H1 (cell line): ENCODE results near the gene MXRA8. TPM values are rescaled to one million over a fixed set of nuclear protein-coding genes. Genes with fewer than 3 reads are reported as not detected.

ENCODE experiments used
- CTCF ChIA-PET: fragments of 300-600 bp; sonication (Branson Sonifier 250); formaldehyde crosslinking; loops from one replicate; lab custom pipeline; 2021; ENCODE audit not compliant: partially characterized antibody; lab: Charles Lee
- POLR2A ChIA-PET: fragments of 300-600 bp; sonication (Branson Sonifier 250); formaldehyde crosslinking; loops from one replicate; lab custom pipeline; 2021; ENCODE audit warnings: inconsistent platforms; ENCODE audit not compliant: partially characterized antibody; lab: Charles Lee
- DNase-seq, 2 experiments: peaks; one replicate each; pipeline versions ENCODE4 v3.0.0 to v3.0.0-alpha.2; 2010 to 2022; ENCODE audit warnings: low spot score in 2 of 2, low read depth in 1 of 2, mixed read lengths in 1 of 2
- FAIRE-seq: peaks from 2 replicates; lab custom pipeline; 2011; peaks lifted over from hg19 to GRCh38; lab: Jason Lieb, UNC
- H2AFZ ChIP-seq: 2 replicates; pipeline ENCODE4 v1.8.1; 2012; ENCODE audit warnings: low read length, inconsistent platforms
- H2AK5ac ChIP-seq: 2 replicates; pipeline ENCODE4 v1.6.1; 2013; ENCODE audit warnings: low read depth, low read length
- H2BK120ac ChIP-seq: replicated peaks from 2 replicates; pipeline ENCODE3; 2013; ENCODE audit warnings: low read depth, low read length, inconsistent platforms
- H2BK12ac ChIP-seq: 2 replicates; pipeline ENCODE4 v1.6.1; 2013; ENCODE audit warnings: low read depth, low read length
- H2BK15ac ChIP-seq: 2 replicates; pipeline ENCODE4 v1.6.1; 2013; ENCODE audit warnings: low read length
- H2BK20ac ChIP-seq: 2 replicates; pipeline ENCODE4 v1.6.1; 2013; ENCODE audit warnings: low read length
- H2BK5ac ChIP-seq: 2 replicates; pipeline ENCODE4 v1.6.1; 2013; ENCODE audit warnings: low read depth, low read length
- H3K14ac ChIP-seq: 2 replicates; pipeline ENCODE4 v1.6.1; 2013; ENCODE audit warnings: inconsistent platforms; ENCODE audit not compliant: insufficient read length
- H3K18ac ChIP-seq: 2 replicates; pipeline ENCODE4 v1.6.1; 2013; ENCODE audit warnings: low read length; ENCODE audit errors: extremely low read depth
- H3K23ac ChIP-seq: 2 replicates; pipeline ENCODE4 v1.6.1; 2013; ENCODE audit warnings: inconsistent platforms; ENCODE audit not compliant: insufficient read length
- H3K23me2 ChIP-seq: 2 replicates; pipeline ENCODE4 v1.6.1; 2013; ENCODE audit warnings: low read depth, low read length
- H3K27ac ChIP-seq: 2 replicates; pipeline ENCODE4 v1.6.1; 2011; ENCODE audit warnings: low read depth, low read length, inconsistent platforms
- H3K27me3 ChIP-seq, 4 experiments: replicated peaks in 1 of 4; 1 replicate in 1 of 4; 2 replicates in 3 of 4; pipeline versions ENCODE4 v1.6.1 to v1.8.1; 2011 to 2013; ENCODE audit warnings: low read length in 3 of 4, mild to moderate bottlenecking in 3 of 4, inconsistent platforms in 2 of 4, mixed read lengths in 2 of 4, moderate library complexity in 1 of 4; ENCODE audit not compliant: control insufficient read depth in 3 of 4, insufficient read depth in 3 of 4; ENCODE audit errors: extremely low read depth in 1 of 4
- H3K36me3 ChIP-seq, 4 experiments: 2 replicates each; pipeline versions ENCODE4 v1.6.1 to v1.8.1; 2011 to 2013; ENCODE audit warnings: mild to moderate bottlenecking in 4 of 4, low read length in 3 of 4, moderate library complexity in 2 of 4, control low read depth in 1 of 4, inconsistent platforms in 1 of 4; ENCODE audit not compliant: insufficient read depth in 4 of 4, control insufficient read depth in 2 of 4
- H3K4ac ChIP-seq: replicated peaks from 2 replicates; pipeline ENCODE3; 2013; ENCODE audit warnings: low read length, low read depth, mixed read lengths, inconsistent platforms; ENCODE audit not compliant: insufficient read length
- H3K4me1 ChIP-seq, 4 experiments: replicated peaks in 1 of 4; 1 replicate in 1 of 4; 2 replicates in 3 of 4; pipeline versions ENCODE4 v1.6.1 to v1.8.1; 2011 to 2013; ENCODE audit warnings: low read length in 3 of 4, inconsistent platforms in 2 of 4, mixed read lengths in 1 of 4; ENCODE audit not compliant: insufficient read depth in 4 of 4, control insufficient read depth in 3 of 4
- H3K4me2 ChIP-seq, 2 experiments: 2 replicates each; pipeline versions ENCODE4 v1.6.1 to v1.8.1; 2011 to 2013; ENCODE audit warnings: low read depth in 2 of 2, low read length in 2 of 2, control low read depth in 1 of 2, inconsistent platforms in 1 of 2, mild to moderate bottlenecking in 1 of 2; ENCODE audit not compliant: insufficient read depth in 1 of 2
- H3K4me3 ChIP-seq, 4 experiments: fragments of 200-600, 300-600 bp in 1 of 4; sonication (generic), shearing (Covaris generic), sonication (Bioruptor Twin) in 1 of 4; 2 replicates each; pipeline versions ENCODE4 v1.5.1 to v1.8.1; 2011 to 2016; ENCODE audit warnings: low read length in 4 of 4, low read depth in 3 of 4, control low read depth in 2 of 4, inconsistent platforms in 2 of 4, mild to moderate bottlenecking in 2 of 4, mixed read lengths in 1 of 4, moderate library complexity in 1 of 4; ENCODE audit not compliant: insufficient read depth in 2 of 4; ENCODE audit errors: extremely low read depth in 1 of 4
- H3K56ac ChIP-seq: replicated peaks from 2 replicates; pipeline ENCODE3; 2013; ENCODE audit warnings: low read depth, mild to moderate bottlenecking, mixed read lengths, low read length, inconsistent platforms; ENCODE audit not compliant: insufficient read length
- H3K79me1 ChIP-seq: 2 replicates; pipeline ENCODE4 v1.6.1; 2013; ENCODE audit warnings: low read depth, low read length, control low read depth
- H3K79me2 ChIP-seq, 2 experiments: 2 replicates each; pipeline versions ENCODE4 v1.6.1 to v1.8.1; 2012 to 2013; ENCODE audit warnings: low read length in 2 of 2, mild to moderate bottlenecking in 2 of 2, inconsistent platforms in 1 of 2; ENCODE audit not compliant: insufficient read depth in 2 of 2, control insufficient read depth in 1 of 2
- H3K9ac ChIP-seq, 4 experiments: replicated peaks in 1 of 4; 1 replicate in 1 of 4; 2 replicates in 3 of 4; pipeline versions ENCODE4 v1.6.1 to v1.8.1; 2011 to 2013; ENCODE audit warnings: low read depth in 3 of 4, low read length in 3 of 4, control low read depth in 2 of 4, mild to moderate bottlenecking in 2 of 4, moderate library complexity in 2 of 4, inconsistent platforms in 1 of 4; ENCODE audit errors: extremely low read depth in 1 of 4
- H3K9me3 ChIP-seq, 2 experiments: 2 replicates each; pipeline versions ENCODE4 v1.6.1 to v1.8.1; 2012 to 2013; ENCODE audit warnings: mild to moderate bottlenecking in 2 of 2, moderate library complexity in 2 of 2, control low read depth in 1 of 2, inconsistent platforms in 1 of 2, low read depth in 1 of 2, low read length in 1 of 2, mixed read lengths in 1 of 2; ENCODE audit not compliant: insufficient read depth in 2 of 2
- H4K20me1 ChIP-seq, 2 experiments: replicated peaks in 1 of 2; 2 replicates each; pipeline versions ENCODE3 to v1.8.1; 2011 to 2013; ENCODE audit warnings: inconsistent platforms in 2 of 2, low read length in 2 of 2, mild to moderate bottlenecking in 1 of 2; ENCODE audit not compliant: insufficient read depth in 2 of 2, control insufficient read depth in 1 of 2
- H4K5ac ChIP-seq: 2 replicates; pipeline ENCODE4 v1.6.1; 2013; ENCODE audit warnings: low read length, low read depth, mixed read lengths, inconsistent platforms; ENCODE audit not compliant: insufficient read length
- H4K8ac ChIP-seq: 2 replicates; pipeline ENCODE4 v1.8.0; 2013; ENCODE audit warnings: mild to moderate bottlenecking, moderate library complexity, low read length, inconsistent platforms; ENCODE audit not compliant: insufficient read depth; ENCODE audit errors: extremely low read depth
- H4K91ac ChIP-seq: replicated peaks from 2 replicates; pipeline ENCODE3; 2013; ENCODE audit warnings: low read length, mixed read lengths, inconsistent platforms; ENCODE audit not compliant: insufficient read length
- BACH1 ChIP-seq: IDR thresholded peaks from 2 replicates; pipeline ENCODE4 v1.6.1; 2012; ENCODE audit warnings: low read length, improper control_type of control experiment
- WGBS, 2 experiments: shearing (Covaris generic) in 1 of 2; methylation state at CpG; one replicate each; pipeline versions ENCODE4 v1.1.6 to v1.1.7; 2013 to 2015; ENCODE audit warnings: low lambda C conversion rate in 2 of 2, mixed read lengths in 2 of 2, inconsistent platforms in 1 of 2, low coverage in 1 of 2, missing lambda C conversion rate in 1 of 2; ENCODE audit not compliant: insufficient replicate concordance in 2 of 2, insufficient coverage in 1 of 2, insufficient read length in 1 of 2; ENCODE audit errors: extremely low coverage in 1 of 2, missing lambda C conversion rate in 1 of 2; 5-methylcytosine and 5-hydroxymethylcytosine counted together
- polyA plus RNA-seq, 7 experiments: library from polyadenylated mRNA; depleted of rRNA in 3 of 7; stranded (reverse) in 5 of 7; unstranded in 2 of 7; fragments of >200 nt in 5 of 7; fragments of 200-250 nt in 2 of 7; gene quantifications; 1 replicate in 5 of 7; 2 replicates in 1 of 7; 4 replicates in 1 of 7; pipeline versions ENCODE4 v1.2.1 to v1.2.3, GENCODE V29; 2011 to 2013; ENCODE audit warnings: missing spikeins in 2 of 7, mixed read lengths in 2 of 7
- total RNA-seq: library from RNA; stranded (reverse); fragmentation: NEBNext Ultra II Directional; extraction: Animal tissue kit (Norgen Biotek cat#: 25700); gene quantifications from 2 replicates; pipeline ENCODE4 v1.2.1, GENCODE V29; 2021

The MXRA8 gene
- total and polyA plus RNA-seq, 2 of the 8 experiments (the other 6 are each of a cell fraction or from before 2014, with no cell fraction given) = 10.5 to 17.2 TPM

GRCh38 chr1:1366699-1367066 lies 8.3 kb upstream of the MXRA8 start:
- Histone ChIP-seq H3K36me3 (no peaks in the 10 kb centered on the region; a peak in 1 of 8 replicates), H3K9ac (no peak overlapping the region; a peak in 1 of 7 replicates), H3K79me1 (no peaks in the 10 kb centered on the region), H2BK20ac (no peak overlapping the region), H4K20me1 (peaks cover 0 to 9% of the 10 kb centered on the region in 2 experiments), H2AFZ (no peak overlapping the region), H2BK12ac (no peak overlapping the region), H2BK5ac (no peak overlapping the region), H4K8ac (no peak overlapping the region), H3K79me2 (no peaks in the 10 kb centered on the region), H3K4me1 (peaks cover 0 to 6% (median 3%) of the 10 kb centered on the region in 4 experiments; a peak in 5 of 7 replicates), H3K9me3 (peaks cover 12 to 18% of the 10 kb centered on the region in 2 experiments; a peak in 3 of 4 replicates), H3K27me3 (no peaks in the 10 kb centered on the region; a peak in 1 of 7 replicates), H3K23ac (no peak overlapping the region), H3K4ac (no peak overlapping the region), H2AK5ac (peak overlapping the region; percentile 82; the same call in 1 of the 2 replicates), H4K5ac (no peak overlapping the region), H3K27ac (no peak overlapping the region), H3K56ac (peak overlapping the region; percentile 94), H3K4me3 (no peak overlapping the region), H3K4me2 (no peak overlapping the region), H3K14ac (no peak overlapping the region), H2BK120ac (no peak overlapping the region), H3K18ac (no peak overlapping the region), H3K23me2 (peaks cover 17% of the 10 kb centered on the region; the same call in 1 of the 2 replicates), H4K91ac (no peak overlapping the region), H2BK15ac (no peak overlapping the region)
- ChIA-PET CTCF (no interaction called here), POLR2A (no interaction called here)
- 87 to 100% methylated on average over 3 of the region's 3 CpGs for WGBS, 2 experiments
- DNase-seq (no peak), FAIRE-seq (no peak)
- peak; percentile 80; the same call in 1 of the 2 replicates for TF ChIP-seq BACH1
